Bone marrow (tissue), 2 donors: ENCODE results near the gene GPR137B.

Experiments
- DNase-seq, 2 donors: peaks; one replicate each; lab custom pipeline; 2025; lab: John Stamatoyannopoulos, UW

The GPR137B gene

DNA sequence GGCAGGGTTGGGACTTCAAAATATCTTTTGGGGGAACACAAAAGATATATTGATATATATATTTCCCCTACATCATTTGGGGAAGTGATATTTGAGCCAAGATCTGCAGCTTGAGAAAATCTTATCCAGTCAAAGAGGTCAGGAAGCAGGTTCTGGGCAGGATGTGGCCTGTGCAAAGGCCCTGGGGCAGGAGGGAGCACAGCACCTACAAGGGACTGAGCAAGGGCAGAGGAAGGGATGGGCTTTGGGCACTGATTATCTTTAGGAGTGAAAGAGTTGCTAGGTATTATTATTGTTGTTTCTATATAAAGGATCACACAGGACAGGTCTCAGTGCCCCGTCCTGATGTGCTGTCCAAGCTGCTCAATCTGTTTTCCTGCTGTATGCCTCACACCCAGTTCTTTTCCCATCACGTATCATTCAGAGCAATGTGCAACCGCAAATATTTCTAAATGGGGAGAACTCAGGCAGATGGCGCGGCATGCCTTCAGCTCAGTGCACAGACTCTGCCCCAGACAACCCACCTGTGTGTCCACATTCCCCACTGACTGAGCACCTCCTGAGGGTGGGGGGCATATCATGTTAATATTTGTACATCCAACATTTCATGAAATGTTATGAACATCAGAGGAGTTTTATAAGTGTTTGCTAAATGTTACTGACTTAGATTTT, 28.1 kb upstream of the GPR137B start:
- no peak for DNase-seq

DNA sequence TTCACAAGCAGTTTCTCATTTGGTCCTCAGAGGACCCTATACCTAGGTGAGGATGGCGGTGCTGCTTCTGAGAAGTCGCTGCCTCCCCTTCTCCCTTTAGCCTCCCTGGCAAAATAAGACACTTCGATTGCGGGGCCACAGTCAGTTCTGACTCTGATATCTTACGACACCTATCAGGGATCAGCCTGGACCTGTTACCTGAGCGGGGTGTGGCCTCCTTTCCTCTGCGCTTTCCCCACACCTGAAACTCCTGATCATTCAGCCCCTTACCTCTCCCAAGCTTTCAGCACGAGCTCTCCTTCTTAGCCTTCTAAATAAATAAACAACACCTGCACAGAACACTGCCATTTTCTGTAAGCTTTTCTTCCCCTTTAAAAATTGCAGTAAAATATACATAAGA, 24.6 kb upstream of the GPR137B start:
- DNase-seq = no peak

DNA sequence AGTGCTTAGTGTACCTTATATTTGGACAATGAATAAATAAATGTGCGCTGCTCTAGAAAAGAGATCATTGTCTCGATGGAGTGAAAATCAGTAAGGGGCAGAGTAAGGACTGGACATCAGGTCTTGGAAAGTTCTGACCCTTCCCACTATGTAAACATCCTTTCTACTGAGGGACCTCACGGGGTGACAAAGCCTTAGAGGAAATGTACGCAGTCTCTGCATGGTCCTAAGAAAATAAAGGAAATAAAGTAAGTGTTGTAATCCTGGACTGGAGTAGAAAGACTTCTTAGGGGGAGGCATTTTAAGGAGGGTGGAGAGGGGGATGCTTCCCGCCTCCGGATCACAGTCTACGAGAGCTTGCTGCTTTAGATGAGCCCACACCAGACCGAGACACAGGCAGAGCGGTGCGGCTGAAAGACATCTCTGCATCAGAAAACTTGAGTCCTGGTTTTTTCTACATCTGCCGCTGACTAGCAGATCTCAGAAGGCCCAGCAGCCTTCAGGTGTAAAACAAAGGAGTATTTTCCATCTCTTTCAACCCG, 22.3 kb upstream of the GPR137B start:
- DNase-seq = no peak

DNA sequence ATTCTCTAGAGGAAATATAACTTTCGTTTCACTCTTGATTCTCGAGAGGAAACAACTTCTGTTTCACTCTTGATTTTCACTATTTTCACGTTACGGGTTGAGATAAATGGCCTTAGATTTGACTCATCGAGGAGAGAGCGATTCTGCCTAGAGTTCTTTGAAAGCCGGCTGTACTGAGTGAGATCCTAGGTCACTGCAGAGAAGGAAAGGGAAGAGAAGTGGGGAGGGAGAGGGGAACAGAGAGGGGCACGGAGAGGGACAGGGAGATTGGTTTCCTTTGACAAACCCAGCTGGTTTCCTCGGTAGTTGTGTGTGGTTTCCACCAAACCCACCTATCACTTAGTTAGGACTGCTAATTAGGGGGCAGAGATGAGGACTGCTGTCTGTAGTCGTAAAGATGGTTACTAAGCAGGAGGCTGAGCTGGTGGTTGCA, 21.6 kb upstream of the GPR137B start:
- peak in 1 of 2 donors; percentile 26 for DNase-seq

DNA sequence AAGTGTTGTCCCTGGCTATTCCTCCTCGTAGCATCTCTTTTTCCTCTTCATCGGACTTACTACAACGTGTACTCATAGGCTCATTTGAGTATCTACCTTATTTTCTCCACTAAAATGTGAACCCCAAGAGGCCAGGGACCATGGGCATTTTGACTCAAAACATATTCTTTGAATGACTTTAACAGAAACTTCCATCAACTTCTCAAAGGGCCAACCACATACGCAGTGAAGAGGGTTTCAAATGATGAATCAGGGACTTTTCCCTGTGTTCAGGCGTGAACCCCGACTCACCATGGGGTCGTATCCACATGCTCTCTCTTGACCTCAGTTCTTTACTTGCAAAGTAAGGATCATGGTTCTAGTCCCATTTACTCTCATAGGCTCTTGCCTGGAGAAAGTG, 20.2 kb upstream of the GPR137B start:
- no peak for DNase-seq

DNA sequence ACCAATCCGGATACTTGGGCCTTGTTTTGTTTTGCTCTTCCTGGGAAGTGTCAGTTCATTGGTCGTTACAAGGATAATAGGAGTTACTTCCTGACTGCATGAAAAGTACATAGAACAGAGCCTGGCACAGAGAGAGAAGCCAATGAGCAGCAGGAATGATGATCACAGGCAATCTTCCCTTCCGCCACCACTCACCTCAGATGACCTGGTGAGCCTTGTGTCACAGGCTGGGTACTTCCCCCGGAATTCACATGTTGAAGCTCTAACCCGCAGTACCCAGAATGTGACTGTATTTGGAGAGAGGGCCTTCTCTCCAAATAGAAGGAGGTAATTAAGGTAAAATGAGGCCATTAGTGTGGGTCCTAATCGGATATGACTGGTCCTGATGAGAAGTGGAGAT, 18.8 kb upstream of the GPR137B start:
- no peak for DNase-seq

DNA sequence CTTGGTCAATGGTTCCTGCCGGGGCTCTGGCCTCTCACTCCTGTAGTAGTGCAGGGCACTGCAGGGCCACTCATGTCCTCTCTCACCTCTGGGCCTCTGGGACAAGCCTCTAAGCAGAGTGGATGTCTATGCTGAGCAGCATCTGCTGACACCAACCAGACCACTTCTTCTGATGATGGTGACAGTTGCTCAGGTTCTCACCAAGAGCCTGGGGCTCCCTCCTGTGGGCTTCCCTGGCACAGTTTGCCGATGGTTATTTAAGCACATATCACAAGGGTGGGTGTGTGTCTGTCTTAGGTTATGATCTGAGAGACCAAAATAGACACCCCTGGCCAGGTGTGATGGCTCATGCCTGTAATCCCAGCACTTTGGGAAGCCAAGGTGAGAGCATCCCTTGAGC, 17.4 kb upstream of the GPR137B start:
- DNase-seq = no peak

DNA sequence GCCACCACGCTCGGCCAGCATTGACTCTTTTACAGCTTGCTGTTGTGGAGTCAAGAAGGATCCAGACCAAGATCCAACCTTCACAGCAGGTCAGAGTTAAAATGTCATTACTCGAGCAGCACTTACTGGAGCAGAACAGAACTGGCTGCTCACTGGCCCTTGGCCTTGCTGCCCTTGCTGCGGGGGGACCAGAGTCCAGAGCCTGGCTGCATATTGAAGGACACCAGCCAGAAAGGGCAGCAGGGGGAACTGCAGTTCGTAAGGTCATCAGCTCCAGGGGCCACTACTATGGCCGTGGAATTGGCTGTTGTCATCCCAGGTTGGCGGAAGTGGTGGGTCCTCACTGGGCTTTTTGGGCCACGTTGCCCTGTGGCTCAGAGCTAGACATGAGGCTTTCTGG, 15.3 kb upstream of the GPR137B start:
- DNase-seq = no peak

DNA sequence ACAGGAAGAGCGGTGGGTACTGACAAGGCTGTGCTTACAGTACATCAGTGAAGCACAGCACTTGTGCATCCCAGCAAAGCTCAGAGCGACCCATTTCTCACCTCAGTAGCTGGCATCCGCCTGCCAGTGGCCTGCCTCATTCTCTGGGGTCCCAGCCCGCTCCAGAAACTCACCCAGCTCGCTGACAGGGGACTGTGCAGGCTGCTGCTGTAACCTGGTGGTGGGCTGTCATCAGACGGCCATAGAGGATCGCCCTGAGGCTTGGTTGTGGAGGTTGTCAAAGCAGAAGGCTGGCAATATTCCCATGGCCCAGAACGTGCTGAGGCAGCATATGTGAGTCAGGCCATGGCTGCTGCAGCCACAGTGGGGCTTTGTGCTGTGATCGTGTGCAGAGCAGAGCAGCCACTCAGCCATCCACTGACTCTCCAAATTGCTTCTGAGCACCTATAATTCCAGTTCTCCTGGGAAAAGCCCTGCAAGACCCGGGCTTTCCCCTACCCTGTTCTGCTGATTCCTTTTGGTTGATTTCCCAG, 13.6 kb upstream of the GPR137B start:
- DNase-seq = no peak

DNA sequence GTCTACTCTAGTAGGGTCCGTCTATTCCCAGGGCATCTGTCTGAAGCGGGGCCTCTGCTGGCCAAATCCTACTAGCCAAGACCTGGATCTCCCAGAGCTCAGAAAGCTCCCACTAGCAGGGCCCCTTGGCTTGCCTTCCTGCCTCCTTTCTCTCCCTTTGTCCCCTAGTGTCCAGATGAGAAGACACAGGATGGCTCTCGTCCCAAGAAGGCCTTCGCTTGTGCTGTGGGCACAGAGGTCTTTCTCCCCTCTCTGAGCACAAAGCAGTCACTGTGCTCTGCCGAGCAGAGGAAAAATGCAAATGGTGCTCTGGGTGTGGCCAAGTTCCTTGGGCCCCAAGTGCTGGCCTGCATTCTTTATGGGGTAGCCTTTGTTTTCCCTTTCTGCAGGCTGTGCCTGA, 13.0 kb upstream of the GPR137B start:
- DNase-seq = no peak

DNA sequence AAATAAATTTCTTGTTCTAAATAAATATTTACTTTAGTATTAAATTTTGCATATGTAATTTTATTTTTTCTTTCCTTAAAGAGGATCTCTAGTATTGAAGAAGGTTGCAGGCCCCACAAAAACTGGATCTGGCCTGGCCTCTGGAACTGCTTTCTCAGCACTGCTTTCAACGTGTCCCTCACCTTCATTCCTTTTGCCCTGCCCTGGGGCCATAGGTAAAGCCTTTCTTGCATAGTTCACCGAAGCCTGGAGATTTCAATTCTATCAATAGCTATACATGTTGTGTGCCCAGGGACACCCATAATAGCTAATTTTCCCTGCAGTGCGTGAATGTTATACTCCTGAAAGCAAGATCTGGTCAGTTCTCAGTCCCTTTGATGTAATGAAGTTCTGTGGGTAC, 12.0 kb upstream of the GPR137B start:
- DNase-seq = no peak

DNA sequence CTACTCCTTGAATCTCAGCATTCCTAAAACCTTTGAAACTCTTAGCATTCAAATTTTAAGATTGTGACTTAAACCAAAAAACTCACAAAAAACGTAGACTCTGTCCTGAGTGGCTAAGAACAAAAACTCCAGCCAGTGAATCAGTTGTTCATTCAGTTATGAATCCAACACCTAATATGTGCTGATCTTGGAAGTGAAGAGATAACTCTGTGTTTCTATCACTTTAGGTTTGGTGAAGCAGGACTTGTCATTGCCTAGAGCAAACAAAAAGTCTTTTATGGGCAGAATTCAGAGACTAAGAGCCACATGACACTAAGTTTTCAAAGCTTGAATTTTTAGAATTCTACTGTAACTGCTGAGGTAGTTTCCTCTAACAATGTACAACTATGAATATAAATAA, 10.4 kb upstream of the GPR137B start:
- DNase-seq = no peak

DNA sequence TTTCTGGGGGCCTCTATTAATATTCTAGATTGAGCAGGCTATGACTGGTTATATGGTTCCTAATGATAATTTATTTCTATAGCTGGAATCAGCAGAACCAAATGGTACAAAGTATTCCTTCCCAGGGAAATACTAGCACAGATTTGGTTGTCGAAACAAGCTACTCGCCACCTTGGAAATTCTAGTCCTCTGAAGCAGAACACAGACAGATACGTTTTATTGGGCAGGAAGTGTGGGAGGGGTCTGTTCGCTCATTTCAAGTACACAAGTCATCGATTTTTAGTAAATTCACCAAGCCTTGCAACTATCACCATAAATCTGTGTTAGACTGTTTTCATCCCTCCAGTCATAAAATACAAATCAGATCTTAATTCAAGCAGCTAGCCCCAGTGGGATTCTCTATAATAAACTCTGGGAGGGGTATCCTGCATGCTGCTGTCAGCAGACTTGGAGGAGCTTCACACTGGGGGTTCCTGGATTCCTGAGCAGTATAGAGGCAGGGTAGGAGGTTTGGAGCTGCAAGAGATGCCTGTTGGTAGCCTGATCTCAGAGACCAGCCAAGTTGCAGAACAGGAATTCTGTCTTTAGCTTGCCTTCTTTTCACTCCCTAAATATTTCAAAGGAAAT, 9.8 kb upstream of the GPR137B start:
- no peak for DNase-seq

DNA sequence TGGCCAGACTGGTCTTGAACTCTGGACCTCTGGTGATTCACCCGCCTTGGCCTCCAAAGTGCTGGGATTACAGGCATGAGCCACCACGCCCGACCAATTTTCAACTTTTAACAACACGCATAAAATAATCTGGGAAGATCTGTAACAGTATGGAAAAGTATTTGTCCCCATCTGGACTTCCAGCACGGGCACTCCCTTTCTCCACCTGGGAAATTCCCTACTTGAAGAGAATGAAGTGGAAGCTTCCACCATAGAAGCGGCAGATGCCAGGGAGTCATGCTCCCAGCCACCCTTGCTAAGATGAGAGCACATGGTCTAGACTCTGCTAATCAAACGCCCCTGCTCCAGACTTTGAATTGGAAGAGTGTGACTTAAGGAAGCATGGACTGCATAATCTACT, 9.0 kb upstream of the GPR137B start:
- DNase-seq = no peak

DNA sequence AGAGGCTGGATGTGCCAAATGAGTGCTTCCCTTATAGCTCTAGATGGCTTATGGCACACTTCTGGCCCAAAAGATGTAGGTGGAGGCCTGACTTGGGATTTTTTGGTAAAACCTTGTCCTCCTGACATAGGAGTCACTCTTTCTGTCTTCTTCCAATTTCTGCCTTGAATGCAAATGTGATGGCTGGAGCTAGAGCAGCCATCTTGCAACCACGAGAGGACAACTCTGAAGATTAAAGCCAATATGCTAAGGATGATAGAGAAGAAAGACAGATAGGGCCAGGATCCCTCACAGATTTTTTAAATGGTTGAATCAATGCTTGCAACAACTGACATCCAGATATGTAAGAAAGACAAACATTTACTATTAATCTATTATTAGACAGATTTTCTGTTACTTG, 8.5 kb upstream of the GPR137B start:
- DNase-seq = no peak

DNA sequence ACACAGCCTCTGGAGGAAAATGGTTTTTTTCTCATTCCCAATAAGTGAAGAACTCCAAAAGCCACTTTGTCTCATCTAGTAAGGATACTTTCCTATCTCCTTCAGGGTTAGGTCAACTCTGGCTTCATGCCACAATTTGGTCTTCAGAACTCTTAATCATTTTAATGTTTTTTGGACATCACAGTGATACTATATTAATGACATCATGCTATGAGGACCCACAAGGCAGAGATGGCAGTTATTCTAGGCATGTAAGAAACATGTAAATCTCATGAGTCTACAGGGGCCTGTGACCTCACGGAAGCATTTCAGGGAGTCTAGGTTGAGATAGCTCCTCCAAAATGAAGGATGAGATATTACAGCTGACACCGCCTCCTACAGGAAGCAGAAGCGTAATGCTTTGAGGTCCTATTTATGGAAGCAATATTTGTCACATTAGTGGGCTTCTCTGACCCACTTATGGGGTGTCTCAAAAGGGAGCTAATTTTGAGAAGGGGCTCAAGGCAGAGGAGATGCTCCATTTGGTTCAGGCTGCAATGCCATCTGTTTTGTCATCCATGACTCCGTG, 5.0 kb upstream of the GPR137B start:
- no peak for DNase-seq

DNA sequence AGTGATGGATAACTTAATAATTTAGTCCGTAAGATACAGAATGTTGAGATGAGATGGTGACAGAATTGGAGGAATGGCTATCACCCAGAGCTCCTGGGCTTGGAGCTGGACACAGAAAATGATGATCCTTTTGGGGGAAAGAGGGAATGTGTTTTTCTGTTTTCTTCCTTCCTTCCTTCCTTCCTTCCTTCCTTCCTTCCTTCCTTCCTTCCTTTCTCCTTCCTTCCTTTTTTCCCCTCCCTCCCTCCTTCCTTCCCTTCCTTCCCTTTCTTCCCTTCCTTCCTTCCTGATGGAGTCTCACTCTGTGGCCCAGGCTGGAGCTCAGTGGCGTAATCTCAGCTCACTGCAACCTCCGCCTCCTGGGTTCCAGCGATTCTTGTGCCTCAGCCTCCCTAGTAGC, 2.8 kb upstream of the GPR137B start:
- no peak for DNase-seq

DNA sequence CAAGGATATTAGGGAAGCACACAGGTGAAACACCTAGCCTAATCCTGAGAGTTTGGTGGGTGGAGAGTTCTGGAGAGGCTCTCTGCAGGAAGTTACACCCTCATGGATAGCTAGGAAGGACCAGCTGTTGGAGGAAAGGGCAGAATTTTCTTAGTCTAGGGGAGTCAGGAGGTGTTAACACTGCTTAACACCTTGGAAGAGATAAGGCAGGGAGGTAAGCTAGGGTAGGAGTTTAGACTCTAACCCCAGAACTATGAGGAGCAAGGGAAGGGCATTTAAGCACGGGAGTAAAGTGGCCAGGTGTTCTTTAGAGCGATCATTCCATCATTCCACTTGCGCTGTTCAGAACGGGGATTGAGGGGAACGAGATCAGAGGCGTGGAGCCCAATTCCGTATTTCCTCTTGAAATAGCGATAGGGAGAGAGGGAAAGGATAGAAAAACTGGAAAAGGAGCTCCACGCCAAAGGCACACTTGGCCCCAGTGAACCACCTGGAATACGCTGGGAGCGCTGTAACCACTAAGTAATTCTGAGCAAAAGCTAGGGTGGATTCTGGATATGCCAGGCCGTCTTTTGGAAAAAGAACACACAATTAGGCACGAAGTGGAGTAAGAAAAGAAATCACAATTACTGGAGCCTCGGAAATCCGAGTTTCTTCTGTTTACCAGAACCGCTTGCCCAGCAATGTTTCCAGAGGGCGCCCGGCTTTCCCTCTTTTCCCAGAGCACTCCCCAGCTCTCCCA, 1.5 kb upstream of the GPR137B start:
- no peak for DNase-seq

DNA sequence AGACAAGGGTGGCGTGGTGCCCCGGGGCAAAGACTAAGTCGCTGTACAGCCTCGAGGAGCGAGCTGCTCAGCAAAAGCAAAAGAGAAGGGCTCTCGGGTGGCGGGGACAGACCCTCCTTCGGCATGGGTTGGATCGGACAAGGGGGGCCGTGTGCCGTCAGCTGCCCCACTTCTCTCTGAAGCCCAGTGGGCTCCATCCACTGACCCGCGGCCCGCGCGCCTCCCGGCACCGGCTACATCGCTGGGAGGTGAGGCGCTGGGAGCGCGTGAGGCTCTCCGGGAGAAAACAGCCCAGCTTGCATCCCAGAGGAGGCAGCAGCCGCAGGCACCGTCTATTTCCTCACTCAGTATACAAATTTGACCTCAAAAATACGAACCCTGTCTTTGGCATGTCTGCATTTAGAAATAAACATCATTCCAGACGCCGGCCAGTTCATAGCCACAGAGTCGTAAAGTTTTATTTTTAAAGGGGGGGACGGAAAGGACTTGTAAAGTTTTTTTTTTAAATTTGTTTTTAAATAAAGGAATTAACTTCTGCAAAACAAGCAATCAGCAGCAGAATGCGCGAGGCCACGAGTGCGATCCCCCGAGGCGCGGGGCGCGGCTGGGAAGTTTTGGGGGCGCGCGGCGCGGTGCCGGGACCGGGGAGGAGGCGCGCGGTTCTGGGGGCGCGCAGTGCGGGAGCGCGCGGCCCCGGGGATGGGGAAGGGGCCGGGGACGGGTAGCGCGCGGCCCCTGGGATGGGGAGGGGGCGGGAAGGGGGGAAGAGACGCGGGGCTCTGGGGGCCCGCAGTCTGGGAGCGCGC, 689 bp upstream of the GPR137B start:
- peak in 1 of 2 donors; percentile 11 for DNase-seq

DNA sequence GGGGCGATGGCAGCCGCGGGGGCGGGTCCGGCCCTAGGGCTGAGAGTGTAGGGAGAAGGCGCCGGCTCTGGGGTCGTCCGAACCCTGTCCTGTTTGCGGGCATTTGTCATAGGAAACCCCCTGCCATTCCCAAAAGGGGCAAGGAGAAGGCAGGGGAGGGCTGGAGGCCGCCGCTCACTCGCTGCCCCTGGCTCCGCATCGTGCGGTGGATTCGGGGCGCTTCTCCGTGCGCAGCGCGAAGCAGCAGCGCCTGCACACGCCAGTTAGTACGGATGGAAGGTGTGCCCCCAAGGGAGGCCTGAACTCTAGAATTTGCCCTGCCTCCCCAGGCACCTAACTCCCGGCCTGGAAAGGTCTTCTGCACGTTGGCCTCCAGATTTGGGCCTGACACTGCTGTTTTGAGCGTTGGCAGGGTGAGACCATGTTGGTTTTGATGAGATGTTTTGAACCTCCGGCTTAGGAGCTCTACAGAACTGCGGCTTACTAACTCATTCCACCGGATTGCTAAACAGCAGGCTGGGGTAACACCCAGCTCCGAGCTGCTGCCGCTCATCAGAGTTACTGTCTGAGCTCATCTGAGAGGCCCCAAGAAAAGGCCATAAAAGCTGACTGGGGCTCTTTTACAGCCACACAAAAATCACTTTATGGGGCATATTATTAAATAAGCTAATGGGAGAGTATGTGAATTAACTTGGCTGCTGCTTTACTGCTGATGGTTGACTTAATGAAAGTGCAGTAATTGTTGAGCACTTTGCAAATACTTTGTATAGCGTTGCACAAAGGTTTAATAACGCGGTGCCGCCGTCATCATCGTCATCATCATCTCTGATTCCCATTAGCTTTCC, 987 bp downstream of the GPR137B start:
- peak in 1 of 2 donors; percentile 15 for DNase-seq

DNA sequence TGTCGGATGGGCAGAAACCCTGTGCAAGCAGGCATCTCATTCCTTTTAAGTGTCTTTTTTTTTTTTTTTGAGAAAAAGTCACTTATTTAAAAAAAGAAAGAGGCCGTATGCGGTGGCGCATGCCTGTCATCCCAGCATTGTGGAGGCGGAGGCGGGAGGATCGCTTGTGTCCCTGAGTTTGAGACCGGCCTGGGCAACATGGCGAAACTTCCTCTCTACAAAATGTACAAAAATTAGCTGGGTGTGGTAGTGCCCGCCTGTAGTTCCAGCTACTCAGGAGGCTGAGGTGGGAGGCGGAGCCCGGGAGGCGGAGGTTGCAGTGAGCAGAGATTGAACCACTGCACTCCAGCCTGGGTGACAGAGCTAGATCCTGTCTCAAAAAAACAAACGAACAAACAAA, 1.7 kb downstream of the GPR137B start:
- DNase-seq = no peak
